ENCODE measurements around the gene PITRM1.

The PITRM1 gene

GRCh38 chr10:3105166-3105565, 67.4 kb downstream of the PITRM1 start:
- in situ Hi-C loops (cut with MboI; ENCODE audit: low sequenced_read_pairs): no loop called here

- in situ Hi-C loops (cut with MboI; ENCODE audit: low sequenced_read_pairs): no loop called here
These were observed 68.2 kb downstream of the PITRM1 start for GRCh38 chr10:3104251-3104918.

DNA sequence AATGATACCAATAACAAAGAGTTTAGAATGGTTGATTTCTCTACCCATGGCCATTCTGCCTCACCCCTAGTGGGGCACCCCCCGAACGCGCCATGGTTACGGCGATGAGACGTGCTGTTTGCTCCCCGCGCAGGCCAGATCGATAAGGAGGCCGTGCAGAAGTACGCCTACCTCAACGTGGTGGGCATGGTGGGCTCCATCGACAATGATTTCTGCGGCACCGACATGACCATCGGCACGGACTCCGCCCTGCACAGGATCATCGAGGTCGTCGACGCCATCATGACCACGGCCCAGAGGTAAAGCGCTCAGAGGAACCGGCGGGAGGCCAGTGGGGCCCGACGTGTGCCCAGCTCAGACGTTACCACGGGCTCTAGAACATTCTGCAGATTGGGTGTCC, 68.9 kb downstream of the PITRM1 start:
- in situ Hi-C loops (cut with MboI; ENCODE audit: low sequenced_read_pairs): no loop called here

DNA sequence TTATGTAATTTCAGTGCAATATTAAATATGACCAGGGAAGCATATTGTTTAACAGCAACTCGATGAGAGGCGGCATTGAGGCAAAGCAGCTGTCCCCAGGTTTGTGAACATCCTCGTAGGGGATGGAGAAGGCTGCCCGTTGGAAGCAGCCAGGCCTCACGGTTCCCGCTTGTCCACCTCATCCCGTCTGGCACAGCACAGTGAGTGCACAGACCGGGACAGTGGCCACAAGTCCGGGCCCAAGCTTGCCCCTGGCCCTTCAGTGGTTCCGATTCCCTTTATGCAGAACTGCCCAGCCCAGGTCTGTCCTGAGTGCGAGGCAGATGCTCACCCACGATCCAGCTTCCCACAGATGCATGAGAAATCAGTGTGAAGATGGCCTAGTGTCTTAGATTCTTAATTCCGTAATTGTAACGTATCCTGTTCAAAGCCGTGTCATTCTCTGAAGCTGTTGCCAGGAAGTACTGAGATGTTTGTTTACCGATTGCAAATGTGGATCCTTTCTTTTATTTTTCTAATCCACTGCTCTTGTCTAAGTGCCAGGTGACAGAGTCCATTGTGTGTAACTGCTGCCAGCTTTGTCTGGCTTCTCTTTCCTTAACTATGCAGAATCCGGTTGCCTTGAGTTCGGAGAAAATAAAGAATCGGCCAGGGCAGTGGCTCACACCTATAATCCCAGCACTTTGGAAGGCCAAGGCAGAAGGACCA, 69.7 kb downstream of the PITRM1 start:
- in situ Hi-C loops (cut with MboI; ENCODE audit: low sequenced_read_pairs): no loop called here

GRCh38 chr10:3100856-3101640, 71.5 kb downstream of the PITRM1 start:
- in situ Hi-C loops (cut with MboI; ENCODE audit: low sequenced_read_pairs): no loop called here

DNA sequence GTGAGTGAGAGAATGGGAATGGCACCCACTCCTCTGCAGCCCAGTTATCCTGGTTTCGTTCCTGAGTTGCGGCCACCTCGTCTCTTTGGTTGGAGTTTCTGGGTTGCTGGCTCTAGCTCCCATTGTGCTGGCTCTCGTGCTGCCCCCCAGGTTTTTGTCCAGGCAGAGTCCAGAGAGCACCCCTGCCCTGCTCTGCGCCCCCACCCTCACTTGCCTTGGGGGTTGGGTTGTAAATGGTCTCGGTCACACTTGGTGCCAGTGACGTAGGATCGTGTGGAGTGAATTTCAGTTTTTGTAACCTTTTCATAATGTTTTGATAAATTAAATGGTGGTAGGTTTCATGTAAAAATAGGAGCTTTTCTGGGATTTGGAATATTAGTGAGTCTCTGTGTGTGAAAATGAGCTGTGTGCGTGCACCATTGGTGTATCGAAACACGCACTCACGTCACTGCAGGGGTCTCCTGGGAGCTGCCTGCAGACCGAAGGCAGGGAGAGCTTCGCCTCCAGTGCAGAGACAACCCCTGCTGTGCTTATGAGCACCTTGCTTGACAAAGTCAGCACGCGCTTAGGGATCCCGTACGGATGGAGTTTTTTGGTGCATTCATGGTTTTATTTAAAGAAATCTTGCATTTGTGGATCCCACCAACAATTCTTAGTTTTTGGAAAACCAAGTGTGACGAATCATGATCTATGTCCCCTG, 72.3 kb downstream of the PITRM1 start:
- in situ Hi-C loops (cut with MboI; ENCODE audit: low sequenced_read_pairs): no loop called here

GRCh38 chr10:3099291-3100092, 73.1 kb downstream of the PITRM1 start:
- in situ Hi-C loops (cut with MboI; ENCODE audit: low sequenced_read_pairs): no loop called here

- in situ Hi-C loops (cut with MboI; ENCODE audit: low sequenced_read_pairs): no loop called here
These were observed 73.9 kb downstream of the PITRM1 start for GRCh38 chr10:3098689-3099088.

GRCh38 chr10:3097160-3097559, 75.4 kb downstream of the PITRM1 start:
- in situ Hi-C loops (cut with MboI; ENCODE audit: low sequenced_read_pairs): no loop called here

- in situ Hi-C loops (cut with MboI; ENCODE audit: low sequenced_read_pairs): no loop called here
These were observed 76.4 kb downstream of the PITRM1 start for GRCh38 chr10:3096149-3096548.

GRCh38 chr10:3095373-3096139, 77.0 kb downstream of the PITRM1 start:
- in situ Hi-C loops (cut with MboI; ENCODE audit: low sequenced_read_pairs): no loop called here

- in situ Hi-C loops (cut with MboI; ENCODE audit: low sequenced_read_pairs): no loop called here
These were observed 78.0 kb downstream of the PITRM1 start for GRCh38 chr10:3094609-3095036.

- in situ Hi-C loops (cut with MboI; ENCODE audit: low sequenced_read_pairs): no loop called here
These were observed 78.6 kb downstream of the PITRM1 start for GRCh38 chr10:3093996-3094395.

- in situ Hi-C loops (cut with MboI; ENCODE audit: low sequenced_read_pairs): no loop called here
These were observed 80.7 kb downstream of the PITRM1 start for GRCh38 chr10:3091921-3092320.

DNA sequence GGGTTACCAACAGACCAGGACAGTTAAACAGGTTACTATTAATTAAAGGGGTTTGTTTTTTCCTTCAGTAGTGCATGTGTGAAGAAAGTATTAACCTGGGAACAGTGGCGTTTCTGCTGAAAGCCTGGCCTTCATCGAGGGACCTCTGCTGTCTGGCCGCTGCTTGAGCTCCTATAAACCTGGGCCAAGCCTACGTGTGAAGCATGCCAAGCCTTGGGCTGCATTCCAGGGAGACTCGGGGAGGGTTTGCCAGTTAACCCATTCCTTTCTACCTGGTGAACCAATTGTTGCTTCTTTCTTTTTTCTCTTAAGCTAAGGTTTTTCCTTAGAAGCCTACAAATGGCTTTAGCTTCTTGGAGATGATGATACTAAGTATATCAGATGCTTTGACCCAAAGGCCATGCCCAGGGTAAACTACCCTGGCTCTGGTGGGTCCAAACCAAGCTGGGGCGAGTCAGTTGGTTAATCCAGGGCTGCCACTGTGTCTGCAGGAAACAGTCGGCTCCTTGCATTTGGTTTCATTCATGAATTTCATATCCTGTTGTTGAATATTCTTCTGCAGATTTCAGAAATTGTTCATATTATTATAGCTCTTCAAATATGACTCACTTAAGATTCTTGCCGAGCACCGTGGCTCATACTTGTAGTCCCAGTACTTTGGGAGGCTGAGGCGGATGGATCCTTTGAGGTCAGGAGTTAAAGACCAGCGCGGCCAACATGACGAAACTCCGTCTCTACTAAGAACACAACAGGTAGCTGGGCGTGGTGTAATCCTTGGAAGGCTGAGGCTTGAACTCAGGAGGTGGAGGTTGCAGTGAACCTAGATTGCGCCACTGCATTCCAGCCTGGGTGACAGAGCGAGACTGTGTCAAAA, 81.4 kb downstream of the PITRM1 start:
- in situ Hi-C loops (cut with MboI; ENCODE audit: low sequenced_read_pairs): no loop called here

DNA sequence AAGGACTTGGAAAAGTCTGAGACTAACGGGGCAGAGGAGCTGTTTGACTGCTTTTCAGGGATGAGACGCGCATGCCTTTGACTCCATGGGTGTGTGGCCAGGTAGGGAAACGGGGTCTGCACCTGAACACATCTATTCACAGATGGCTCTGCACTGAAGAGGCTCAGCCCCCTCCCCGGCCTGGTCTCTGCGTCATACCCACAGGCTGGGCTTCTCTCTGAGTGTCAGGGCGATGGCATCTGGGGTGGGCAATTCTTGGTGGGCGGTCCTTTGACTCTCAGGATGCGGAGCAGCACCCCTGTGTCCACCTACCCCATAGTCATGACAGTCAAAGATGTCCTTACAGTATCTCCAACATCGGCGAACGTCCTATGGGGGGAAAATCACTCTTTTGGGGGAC, 82.2 kb downstream of the PITRM1 start:
- in situ Hi-C loops (cut with MboI; ENCODE audit: low sequenced_read_pairs): no loop called here

All from HL-60/S4 treated with phorbol 12-myristate 13-acetate at 8.2 ng/mL for 4 days and 3 days (cell line).